Caki2 (cell line): Measurements from ENCODE around the gene EFNA4. TPM values are rescaled to one million over a fixed set of nuclear protein-coding genes. Genes with fewer than 3 reads are reported as not detected.

Source experiments
- DNase-seq: peaks from one replicate; pipeline ENCODE4 v3.0.0-alpha.2; 2015; ENCODE audit warnings: low read depth
- in situ Hi-C: cut with HindIII; loops from 2 replicates; pipeline ENCODE4 v1.10.0; 2016; ENCODE audit warnings: low sequenced_read_pairs, low pct_unique_long_range_greater_than_20kb, mixed read lengths
- total RNA-seq: library from RNA; depleted of rRNA; stranded (reverse); fragments of >200 nt; shearing (Covaris generic); gene quantifications from 2 replicates; pipeline ENCODE4 v1.2.3, GENCODE V29; 2014; ENCODE audit warnings: low replicate concordance

The EFNA4 gene
- total RNA-seq, 1 experiment from 2014 or later = 38.5 TPM

DNA sequence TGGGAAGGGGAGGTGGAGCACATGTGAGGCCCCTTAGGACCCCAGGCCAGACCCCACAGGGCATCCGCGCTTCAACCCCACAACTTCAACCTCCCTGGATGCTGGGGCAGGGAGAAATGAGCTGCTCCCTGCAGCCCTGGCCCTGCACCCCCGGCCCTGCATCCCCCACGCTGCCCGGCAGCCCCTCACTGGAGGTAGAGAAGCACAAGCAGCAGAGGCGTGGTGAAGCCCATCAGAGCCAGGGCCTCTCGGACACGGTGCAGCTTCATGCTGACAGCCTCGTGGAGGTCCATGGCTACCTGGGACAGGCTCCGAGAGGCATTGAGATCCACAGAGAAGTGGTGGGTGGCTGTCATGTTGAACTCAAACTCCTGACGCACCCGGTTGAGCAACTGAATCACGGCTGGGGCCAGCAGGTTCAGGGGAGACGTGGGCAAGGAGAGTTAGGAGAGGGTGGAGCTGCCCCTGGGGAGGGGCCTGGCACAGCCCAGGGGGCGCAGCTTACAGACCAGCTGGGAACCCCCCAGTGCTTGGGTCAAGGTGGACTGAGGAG is 33.2 kb upstream of the EFNA4 start:
- in situ Hi-C loops = no loop called here
- DNase-seq = no peak

DNA sequence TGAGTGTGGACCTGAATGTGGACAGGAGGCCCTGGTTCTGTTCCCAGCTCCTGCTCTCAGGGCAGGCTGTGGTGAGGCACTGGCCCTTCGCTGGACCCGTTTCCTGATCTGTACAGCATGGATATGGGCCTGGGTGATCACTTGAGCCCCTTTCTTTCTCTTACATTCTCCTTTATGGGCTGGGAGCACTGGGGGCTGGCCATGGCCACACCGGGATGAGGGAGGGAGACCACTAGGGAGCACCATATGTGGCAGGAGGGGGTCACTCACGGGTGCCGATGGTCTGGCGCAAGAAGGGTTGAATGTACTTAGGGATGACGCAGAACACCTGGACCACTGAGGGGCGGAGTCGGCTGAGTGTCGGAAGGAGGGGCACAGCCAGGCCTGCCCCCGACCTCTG is 32.6 kb upstream of the EFNA4 start:
- in situ Hi-C loops = no loop called here
- DNase-seq = no peak

DNA sequence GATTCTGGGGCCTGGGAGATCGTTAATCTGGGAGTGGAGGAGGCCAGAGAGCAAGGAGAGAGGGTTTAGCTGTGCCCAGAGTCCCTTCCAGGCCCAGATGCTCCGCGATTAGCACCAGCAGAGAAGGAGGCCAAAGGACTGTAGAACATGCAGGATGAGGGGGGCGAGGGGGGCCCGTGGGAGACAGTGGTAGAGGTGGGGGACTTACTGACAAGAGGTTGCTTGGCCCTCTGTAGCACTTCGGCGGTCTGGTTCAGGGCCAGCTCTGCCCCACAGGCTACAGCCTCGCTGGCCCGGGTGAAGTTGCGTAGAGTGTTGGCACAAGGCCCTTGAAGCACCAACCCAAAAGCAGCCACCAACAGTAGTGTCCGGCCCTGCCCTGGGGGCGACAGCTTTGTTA is 30.7 kb upstream of the EFNA4 start:
- in situ Hi-C loops = no loop called here

DNA sequence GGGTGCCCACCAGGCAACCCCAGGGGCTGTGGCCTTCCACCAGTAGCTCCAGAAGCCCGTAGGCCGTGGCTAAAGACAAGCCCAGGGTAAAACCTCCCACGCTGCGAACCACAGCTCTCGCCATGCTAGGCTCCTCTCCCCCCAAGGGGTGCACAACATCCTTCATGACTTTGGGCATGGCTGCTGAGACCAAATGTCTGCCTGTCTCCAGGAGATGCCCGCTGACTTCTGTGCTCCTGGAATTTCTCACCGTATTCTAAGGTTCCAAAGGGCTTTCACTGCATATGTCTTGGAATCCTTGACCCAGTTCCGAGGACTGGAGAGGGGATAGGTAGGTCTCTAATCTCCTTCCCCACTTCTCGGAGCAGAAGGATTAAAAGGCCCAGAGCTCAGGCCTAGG is 30.0 kb upstream of the EFNA4 start, which contains the start of the genes DCST1 and DCST2:
Gene DCST1, plus strand, starts transcription at position 301 of the 400 bp plus-strand sequence. CDS start 213 bp downstream, outside the sequence.
Gene DCST2, minus strand, starts transcription at position 258 of the 400 bp plus-strand sequence. Its CDS starts 80 bp downstream, at position 178.
- no peak for DNase-seq
- in situ Hi-C loops = no loop called here

More for the DNA sequence above, 30.7 kb upstream of the EFNA4 start:
- DNase-seq = no peak

DNA sequence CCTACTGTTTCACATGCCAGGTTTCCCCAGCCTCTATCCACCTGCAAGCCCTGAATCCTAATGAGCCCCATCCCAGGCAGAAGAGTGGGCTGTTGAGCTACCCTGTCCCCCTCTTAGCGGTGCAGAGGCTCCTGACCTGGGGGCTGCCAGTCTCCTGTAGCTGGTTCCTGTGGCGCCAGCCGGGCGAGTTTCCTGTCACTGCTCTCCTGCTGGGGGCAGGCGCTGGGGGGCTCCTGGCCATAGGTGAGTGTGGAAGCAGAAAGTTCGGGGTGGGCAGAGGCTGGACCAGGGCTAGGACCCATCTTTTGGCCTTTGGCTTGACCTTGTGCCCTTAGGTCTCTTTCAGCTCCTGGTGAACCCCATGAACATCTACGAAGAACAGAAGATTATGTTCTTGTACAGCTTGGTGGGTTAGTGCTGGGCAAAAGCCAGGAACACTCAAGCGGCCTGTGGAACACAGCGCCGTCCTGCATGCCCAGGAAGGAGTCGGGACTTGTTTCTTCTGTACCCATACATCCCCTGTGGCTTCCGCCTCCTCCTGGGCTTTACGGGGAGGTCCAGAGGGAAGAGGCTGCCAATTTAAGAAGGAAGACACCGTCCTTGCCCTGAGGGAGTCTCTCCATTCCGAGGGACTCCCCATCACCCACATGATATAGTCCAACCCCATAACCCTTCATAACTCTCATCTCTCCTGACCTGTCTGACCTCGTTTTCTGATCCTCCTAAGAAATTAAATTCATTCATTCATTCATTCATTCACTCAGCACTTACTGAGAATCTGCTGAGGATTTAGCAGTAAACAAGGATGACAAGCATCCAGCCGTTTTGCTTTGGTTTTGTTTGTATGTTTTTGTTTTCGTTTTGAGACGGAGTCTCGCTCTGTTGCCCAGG is 29.0 kb upstream of the EFNA4 start:
- no peak for DNase-seq
- in situ Hi-C loops = no loop called here

DNA sequence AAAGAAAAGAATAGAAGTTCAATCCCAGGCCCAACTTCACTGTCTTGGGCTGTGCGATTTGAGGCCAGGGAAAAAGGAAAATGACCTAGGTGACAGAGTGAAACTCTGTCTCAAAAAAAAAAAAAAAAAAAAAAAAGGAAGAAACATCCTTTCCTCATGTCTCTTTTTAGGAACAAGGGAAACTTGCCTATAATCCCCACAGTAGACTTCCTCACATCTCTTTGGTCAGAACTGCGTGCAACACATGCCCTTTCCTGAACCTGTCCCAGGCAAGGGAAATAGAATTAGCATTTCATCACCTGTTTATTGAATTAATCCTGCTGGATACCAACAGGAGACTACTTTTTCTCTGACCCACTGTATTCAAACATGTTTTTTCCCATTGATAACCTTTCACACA is 27.6 kb upstream of the EFNA4 start:
- no peak for DNase-seq
- in situ Hi-C loops = no loop called here

DNA sequence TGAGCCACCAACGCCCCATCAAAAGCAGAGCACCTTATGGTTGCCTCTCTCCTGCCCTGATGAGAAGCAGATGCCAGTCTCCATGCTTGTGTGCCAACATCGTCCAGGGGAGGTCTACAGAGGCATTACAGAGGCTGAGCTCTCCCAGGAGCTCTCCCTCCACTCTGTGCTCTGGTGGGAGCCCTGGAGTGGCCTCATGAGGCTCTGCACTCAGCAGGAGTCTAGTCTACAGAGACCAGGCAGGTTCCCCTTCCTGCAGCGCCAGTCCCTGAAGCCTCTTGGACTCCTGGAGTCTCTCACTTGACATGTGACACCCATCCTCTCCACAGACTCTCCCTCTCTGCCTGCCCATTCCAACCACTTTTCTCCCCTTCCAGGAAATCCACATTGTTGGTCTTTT is 26.5 kb upstream of the EFNA4 start:
- in situ Hi-C loops = no loop called here
- DNase-seq = no peak

DNA sequence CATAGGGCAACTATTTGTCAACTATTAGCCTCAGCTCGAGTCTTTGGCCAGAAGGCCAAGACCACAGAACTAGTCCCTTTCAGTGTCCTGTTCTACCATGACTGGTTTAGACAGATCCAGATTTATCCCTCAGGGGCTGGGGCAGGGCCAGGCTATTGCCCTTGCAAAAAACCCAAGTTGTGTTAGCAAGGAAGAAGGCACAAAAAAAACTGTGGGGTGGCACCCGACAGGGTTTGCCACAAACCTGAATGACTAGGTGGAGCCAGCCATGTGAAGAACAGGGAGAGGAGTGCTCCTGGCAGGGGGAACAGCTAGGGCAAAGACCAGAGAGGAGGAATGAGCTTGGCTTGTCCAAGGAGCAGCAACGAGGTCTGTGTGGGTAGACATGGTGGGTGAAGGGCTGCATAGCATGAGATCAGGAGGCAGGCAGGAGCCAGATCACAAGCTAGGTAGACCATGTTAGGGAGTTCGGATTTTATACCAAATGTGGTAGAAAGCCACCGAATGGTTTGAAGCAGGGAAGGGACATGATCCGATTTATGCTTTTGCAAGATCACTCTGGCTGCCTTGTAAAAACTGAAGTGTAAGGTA is 25.6 kb upstream of the EFNA4 start:
- DNase-seq = no peak
- in situ Hi-C loops = no loop called here

DNA sequence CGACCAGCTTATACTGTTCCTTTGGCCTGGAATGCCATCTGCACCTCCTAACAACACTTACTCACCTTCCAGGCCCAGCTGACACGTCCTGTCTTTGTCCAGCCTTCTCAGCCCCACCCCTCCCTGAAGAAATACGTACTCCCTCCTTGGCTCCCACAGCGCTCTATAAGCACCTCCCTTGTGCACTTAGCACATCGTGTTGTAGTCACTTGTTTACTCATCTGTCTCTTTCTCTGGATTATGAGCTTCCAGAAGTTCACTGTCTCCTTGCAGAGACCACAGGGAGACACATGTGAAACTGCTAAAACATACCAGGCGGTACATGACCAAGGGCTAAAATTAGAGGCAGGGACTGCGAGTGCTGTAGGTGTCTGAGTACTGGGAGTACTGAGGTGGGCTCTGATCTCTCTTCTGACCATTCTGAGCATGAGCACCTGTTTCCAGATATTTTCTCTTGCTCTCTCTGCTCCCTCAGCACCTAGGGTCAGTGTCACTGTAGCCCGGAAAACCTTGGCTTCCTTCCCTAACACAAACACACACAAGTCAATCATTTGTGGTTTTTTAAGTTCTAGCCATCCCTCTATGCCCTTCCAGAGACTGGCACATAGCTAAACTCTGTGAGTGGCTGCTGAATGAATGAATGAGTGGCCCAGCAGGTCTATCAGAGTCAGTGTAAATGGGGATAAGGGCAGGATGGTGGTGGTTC is 24.8 kb upstream of the EFNA4 start:
- in situ Hi-C loops = no loop called here

DNA sequence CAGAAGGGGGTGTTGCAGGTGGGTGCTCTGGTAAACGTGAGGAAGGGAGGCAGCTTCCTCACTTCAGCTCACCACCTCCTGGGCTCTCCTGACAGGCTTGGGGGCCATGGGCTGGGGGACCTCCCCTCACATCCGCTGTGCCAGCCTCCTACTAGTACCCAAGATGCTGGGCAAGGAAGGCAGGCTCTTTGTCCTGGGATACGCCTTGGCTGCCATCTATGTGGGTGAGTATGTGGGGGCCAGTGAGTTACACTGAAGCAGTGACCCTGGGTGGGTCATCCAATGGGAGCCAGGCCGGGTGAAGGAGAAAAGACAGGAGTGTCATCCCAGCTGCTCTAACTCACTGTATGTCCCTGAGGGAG is 24.3 kb upstream of the EFNA4 start:
- in situ Hi-C loops = no loop called here
- no peak for DNase-seq

More for the DNA sequence above, 24.8 kb upstream of the EFNA4 start:
- DNase-seq = peak; percentile 53

DNA sequence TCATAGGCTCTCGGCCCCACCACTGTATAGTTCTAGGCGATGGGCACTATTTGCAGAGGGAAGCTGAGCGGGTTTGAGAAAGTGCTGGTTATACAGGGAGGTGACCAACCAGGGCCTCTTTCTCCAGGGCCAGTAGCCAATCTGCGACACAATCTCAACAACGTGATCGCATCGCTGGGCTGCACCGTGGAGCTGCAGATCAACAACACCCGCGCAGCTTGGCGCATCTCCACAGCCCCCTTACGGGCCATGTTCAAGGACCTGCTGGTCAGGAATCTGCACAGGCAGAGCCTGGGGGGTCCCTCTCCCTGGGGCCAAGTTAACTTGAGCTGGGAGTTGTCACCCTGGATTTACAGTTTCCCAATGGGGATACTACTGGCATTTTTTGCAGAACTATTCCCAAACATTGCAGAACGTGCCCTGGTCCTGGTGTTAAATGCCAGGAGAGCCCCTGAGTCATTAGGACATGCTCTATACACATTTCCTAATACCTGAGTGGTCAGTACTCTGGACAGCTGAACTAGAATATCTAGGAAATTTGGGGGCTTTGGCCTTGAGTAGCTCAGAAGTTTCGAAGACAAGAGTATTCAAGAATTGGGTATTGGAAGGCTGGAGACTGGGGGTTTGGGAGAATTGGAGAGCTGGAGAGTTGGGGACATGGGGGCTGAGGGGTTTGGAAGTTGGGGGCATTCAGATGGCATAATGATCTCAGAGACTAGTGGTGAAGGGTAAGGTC is 23.0 kb upstream of the EFNA4 start:
- in situ Hi-C loops = no loop called here
- no peak for DNase-seq

DNA sequence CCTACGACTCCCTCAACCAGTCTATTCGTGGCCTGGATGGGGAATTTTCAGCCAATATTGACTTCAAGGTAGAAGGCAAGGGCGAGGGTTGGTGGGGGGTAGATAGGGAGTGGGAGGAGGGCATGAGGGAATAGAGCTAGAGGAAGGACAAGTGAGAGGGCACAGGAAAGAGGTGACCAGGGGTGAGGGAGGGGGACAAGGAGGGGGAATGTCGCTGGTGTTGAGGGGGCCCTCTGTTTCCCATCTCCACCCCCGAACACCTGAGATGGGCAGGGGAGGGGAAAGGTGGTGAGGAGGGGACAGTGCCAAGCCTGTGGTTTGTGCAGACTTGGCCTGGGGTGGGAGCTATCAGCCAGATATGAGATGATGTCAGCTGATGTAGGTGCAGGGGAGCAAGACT is 20.8 kb upstream of the EFNA4 start:
- in situ Hi-C loops = no loop called here
- DNase-seq = no peak

DNA sequence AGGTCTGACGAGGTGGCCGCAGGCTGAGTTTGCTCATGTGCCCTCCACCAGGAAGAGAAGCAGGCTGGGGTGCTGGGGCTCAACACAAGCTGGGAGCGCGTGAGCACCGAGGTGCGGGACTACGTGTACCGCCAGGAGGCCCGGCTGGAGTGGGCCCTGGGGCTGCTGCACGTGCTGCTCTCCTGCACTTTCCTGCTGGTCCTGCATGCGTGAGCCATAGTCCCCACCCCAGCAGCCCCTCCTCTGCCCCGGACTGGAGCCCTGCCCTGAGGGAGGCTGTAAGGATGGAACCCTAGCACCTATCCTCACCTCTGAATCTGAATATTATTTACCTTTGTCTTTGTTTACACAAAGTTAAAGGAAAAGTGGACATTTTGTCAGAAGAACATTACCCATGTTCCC is 20.2 kb upstream of the EFNA4 start:
- no peak for DNase-seq
- in situ Hi-C loops = no loop called here

DNA sequence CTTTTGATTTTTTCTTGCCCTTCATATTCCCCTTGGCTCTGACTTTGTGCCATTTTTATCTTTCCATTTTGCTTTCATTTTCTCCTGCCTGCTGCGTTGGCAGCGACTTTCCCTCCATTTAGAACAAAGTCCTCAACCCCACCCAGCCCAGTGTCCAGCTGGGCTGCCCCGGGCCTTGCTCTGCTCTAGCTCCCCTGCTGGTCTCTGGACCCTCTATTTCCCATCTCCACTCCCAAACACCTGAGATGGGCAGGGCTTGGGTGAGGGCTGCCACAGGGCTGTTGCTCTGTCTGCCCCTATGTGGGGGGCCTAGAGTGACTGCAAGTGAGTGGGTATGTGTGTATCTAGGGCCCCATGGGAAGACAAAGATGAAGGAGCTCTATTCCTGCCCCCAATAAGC is 19.7 kb upstream of the EFNA4 start:
- in situ Hi-C loops = no loop called here
- DNase-seq = no peak

DNA sequence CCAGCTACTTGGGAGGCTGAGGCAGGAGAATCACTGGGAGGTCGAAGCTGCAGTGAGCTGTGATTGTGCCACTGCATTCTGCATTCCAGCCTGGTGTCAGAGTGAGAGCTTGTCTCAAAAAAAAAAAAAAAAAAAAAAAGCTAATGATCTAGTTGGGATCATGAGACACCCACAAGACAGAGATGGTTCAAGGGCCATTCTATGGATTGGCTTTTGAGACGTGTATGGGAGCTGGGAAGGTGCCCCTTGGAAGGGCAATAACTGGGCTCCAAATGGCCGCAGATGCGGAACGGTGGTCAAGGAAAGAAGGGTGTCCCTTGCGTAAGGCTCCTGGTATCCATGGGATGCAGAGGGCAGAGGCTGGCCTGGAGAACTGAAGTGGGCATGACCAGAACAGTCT is 19.2 kb upstream of the EFNA4 start:
- no peak for DNase-seq
- in situ Hi-C loops = no loop called here

DNA sequence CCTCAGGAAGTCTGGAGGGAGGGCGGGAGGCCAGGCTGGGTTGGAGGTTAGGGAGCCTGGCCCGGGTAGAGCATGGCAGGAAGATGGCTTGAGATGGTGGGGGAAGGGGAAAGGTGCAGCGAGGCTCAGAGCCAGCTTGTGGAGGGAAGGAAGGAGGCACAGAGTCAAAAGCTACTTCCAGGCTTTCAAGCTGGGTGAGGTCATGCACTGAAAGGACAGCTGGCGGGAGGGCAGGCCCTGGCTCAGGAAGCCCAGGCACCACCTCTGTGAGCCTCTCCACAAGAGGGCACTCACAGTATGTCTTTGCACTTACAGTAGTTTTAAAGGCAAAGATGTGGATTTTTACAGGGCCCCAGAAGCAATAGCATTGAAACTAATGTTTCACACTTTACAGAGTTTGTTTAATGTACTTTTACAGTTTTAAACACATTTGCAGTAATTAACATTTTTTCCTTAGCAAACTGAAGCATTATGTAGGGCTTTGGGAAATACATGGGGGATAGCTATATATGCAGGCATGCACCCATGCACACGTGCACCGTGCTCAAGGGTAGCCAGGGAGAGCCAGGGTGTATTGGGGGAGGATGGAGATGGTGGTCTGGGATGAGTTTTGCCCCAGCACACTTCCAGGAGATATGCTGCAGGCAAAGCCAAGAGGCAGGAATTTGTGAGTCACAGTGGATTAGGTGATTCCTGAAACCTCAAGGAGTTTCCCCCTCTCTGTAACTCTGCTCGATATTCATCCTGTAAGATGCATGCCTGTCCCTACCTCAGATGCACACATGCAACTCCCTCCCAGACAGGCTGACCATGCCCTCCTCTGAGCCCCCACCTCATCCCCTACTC is 18.5 kb upstream of the EFNA4 start:
- peak; percentile 68 for DNase-seq
- in situ Hi-C loops = no loop called here
